Neural progenitor cell (in vitro differentiated cells): ENCODE data around the gene RALY.

Experiments
- CTCF ChIP-seq: fragments of 200-600 bp; sonication (generic); IDR thresholded peaks from 2 replicates; pipeline ENCODE4 v1.5.1; 2017; ENCODE audit warnings: antibody characterized with exemption, mild to moderate bottlenecking
- EZH2 ChIP-seq: fragments of 200-600 bp; sonication (generic); IDR thresholded peaks from 2 replicates; pipeline ENCODE4 v1.6.1; 2017; ENCODE audit warnings: antibody characterized with exemption, mild to moderate bottlenecking, moderate library complexity

GRCh38 chr20:34072778-34073177 is 79.1 kb downstream of the RALY start:
- no peak for TF ChIP-seq CTCF
- no peak for TF ChIP-seq EZH2
